ENCODE results near the gene TRAK2. TPM values are rescaled to one million over a fixed set of nuclear protein-coding genes. Genes with fewer than 3 reads are reported as not detected.

The TRAK2 gene
- total and polyA plus RNA-seq, 9 of the 15 experiments (the other 6 are each of a cell fraction or from before 2014, with no cell fraction given): 3.4 to 10.4 (median 7.3) TPM

DNA sequence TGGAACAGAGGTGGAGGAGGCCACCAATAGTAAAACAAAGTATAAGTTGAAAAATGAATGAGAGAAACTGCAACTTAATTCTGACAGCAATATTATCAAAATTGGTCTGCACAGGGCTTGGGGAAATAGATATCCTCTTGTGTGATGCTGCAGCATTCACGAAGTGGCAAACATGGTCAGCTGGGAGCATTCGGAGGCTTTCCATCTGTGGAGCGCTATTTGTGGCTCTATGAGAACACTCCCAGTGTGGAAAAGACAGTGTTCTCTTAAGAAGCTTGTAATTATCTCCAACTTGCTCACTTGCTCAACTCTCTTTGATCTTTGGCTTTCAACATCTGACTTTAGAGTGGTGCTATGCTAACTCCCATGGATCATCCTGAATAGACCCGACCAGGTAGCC lies 91.0 kb downstream of the TRAK2 start (continued):
- TF ChIP-seq CHD1 (IDR thresholded peaks at IDR 0.05; ENCODE audit: low read length) (no peak), MCM2 (IDR thresholded peaks at IDR 0.05; ENCODE audit: low read depth) (no peak), ZNF583 (CRISPR knock-in tag; IDR thresholded peaks at IDR 0.05) (no peak), HNRNPL (IDR thresholded peaks at IDR 0.05; ENCODE audit: low read depth, low read length) (no peak), TAF15 (IDR thresholded peaks at IDR 0.05; ENCODE audit: low read depth, low read length) (no peak), SAP30 (IDR thresholded peaks at IDR 0.05; ENCODE audit: borderline replicate concordance, insufficient read depth, low read depth, low read length, poor library complexity, severe bottlenecking) (no peak), BDP1 (IDR thresholded peaks at IDR 0.05; ENCODE audit: insufficient read depth, insufficient read length) (no peak)
- TF ChIP-seq, protein P1, sequence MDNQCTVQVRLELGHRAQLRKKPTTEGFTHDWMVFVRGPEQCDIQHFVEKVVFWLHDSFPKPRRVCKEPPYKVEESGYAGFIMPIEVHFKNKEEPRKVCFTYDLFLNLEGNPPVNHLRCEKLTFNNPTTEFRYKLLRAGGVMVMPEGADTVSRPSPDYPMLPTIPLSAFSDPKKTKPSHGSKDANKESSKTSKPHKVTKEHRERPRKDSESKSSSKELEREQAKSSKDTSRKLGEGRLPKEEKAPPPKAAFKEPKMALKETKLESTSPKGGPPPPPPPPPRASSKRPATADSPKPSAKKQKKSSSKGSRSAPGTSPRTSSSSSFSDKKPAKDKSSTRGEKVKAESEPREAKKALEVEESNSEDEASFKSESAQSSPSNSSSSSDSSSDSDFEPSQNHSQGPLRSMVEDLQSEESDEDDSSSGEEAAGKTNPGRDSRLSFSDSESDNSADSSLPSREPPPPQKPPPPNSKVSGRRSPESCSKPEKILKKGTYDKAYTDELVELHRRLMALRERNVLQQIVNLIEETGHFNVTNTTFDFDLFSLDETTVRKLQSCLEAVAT (IDR thresholded peaks at IDR 0.05): no peak
- TF ChIP-seq, protein P2, sequence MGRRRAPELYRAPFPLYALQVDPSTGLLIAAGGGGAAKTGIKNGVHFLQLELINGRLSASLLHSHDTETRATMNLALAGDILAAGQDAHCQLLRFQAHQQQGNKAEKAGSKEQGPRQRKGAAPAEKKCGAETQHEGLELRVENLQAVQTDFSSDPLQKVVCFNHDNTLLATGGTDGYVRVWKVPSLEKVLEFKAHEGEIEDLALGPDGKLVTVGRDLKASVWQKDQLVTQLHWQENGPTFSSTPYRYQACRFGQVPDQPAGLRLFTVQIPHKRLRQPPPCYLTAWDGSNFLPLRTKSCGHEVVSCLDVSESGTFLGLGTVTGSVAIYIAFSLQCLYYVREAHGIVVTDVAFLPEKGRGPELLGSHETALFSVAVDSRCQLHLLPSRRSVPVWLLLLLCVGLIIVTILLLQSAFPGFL (CRISPR knock-in tag; IDR thresholded peaks at IDR 0.05): no peak

DNA sequence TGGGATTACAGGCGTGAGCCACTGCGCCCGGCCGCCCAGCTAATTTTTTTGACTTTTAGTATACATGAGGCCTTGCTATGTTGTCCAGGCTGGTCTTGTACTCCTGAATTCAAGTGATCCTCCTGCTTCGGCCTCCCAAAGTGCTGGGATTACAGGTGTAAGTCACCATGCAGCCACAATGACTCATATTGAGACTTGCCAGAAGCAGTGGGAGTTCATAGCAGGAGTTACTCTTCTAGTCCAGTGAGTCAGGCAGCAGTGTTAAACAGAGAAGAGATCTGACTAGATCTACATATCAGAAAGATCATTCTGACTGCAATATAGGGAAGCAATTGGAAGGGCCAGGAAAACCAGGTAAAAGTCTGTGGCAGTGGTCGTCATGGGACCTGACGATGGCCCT lies 92.6 kb downstream of the TRAK2 start:
- H3K79me2 ChIP-seq (ENCODE audit: control insufficient read depth, insufficient read depth, low read length): no peaks in the 10 kb centered on the region
- H3K4me1 ChIP-seq (replicated peaks in 1 of 2; ENCODE audit: control insufficient read depth in 2 of 2, insufficient read depth in 2 of 2, low read length in 2 of 2): no peaks in the 10 kb centered on the region
- peak in 1 of 4 experiments; percentile 22 for DNase-seq (ENCODE audit: extremely low read depth in 1 of 4, low spot score in 3 of 4)
- FAIRE-seq: no peak
- H3K27ac ChIP-seq (ENCODE audit: extremely low read depth, low read depth, low read length): no peak overlapping the region
- no peaks in the 10 kb centered on the region for H3K9me1 ChIP-seq (ENCODE audit: control insufficient read depth, insufficient read depth, low read length)
- H3K4me3 ChIP-seq: no peak overlapping the region
- ATAC-seq: no peak
- in situ Hi-C loops (cut with MboI): loop anchor here (25.0 kb wide), 1 partner anchor 446 kb away; no protein-coding TSS in a partner anchor
- POLR2A ChIA-PET: no interaction called here
- no peaks in the 10 kb centered on the region for H3K36me3 ChIP-seq (ENCODE audit: control insufficient read depth, insufficient read depth, low read length)
- CTCF ChIA-PET (ENCODE audit: low intra/inter-chr PET ratio): no interaction called here
- intact Hi-C loops (cut with micrococcal nuclease): no loop called here
- WGBS (ENCODE audit: insufficient coverage, low coverage, missing lambda C conversion rate): 79% methylated on average over 6 of the region's 7 CpGs
- no peak overlapping the region for H2AFZ ChIP-seq (ENCODE audit: low read depth, low read length)
- no TSS peak for BruUV-seq (replicated peaks)
- H3K4me2 ChIP-seq (ENCODE audit: insufficient read depth, low read length): no peak overlapping the region
- no peak overlapping the region for H3K9ac ChIP-seq (ENCODE audit: insufficient read depth in 1 of 2, low read depth in 2 of 2, low read length in 2 of 2)
- no peaks in the 10 kb centered on the region for H3K9me3 ChIP-seq (replicated peaks; ENCODE audit: control insufficient read depth, insufficient read depth, low read depth, low read length)
- H3K27me3 ChIP-seq (ENCODE audit: control insufficient read depth in 2 of 2, insufficient read depth in 2 of 2, low read length in 2 of 2): no peaks in the 10 kb centered on the region
- no peaks in the 10 kb centered on the region for H4K20me1 ChIP-seq (replicated peaks; ENCODE audit: control insufficient read depth, insufficient read depth, low read length)
- TF ChIP-seq TAF7 (tag; IDR thresholded peaks at IDR 0.05) (no peak), ZNF134 (CRISPR knock-in tag; conservative IDR thresholded peaks at IDR 0.05) (no peak), STAT5A (IDR thresholded peaks at IDR 0.05; ENCODE audit: borderline replicate concordance, low read length) (no peak), JUN (IDR thresholded peaks at IDR 0.05; ENCODE audit: borderline replicate concordance, low read depth, low read length) (peak; percentile 84; the same call in 1 of the 2 replicates), JUN (CRISPR knock-in tag; IDR thresholded peaks at IDR 0.05; ENCODE audit: borderline replicate concordance) (no peak), JUND (IDR thresholded peaks at IDR 0.05; ENCODE audit: borderline replicate concordance, low read depth, low read length) (peak; percentile 73), JUND (tag; IDR thresholded peaks at IDR 0.05; ENCODE audit: borderline replicate concordance, low read depth, low read length) (peak; percentile 51; the same call in 1 of the 3 replicates), KDM1A (IDR thresholded peaks at IDR 0.05) (0 out of 4 replicates have a peak, but pooled peaks of 1 of the 2 experiments have one; percentile 17)
- TF ChIP-seq, protein P3, sequence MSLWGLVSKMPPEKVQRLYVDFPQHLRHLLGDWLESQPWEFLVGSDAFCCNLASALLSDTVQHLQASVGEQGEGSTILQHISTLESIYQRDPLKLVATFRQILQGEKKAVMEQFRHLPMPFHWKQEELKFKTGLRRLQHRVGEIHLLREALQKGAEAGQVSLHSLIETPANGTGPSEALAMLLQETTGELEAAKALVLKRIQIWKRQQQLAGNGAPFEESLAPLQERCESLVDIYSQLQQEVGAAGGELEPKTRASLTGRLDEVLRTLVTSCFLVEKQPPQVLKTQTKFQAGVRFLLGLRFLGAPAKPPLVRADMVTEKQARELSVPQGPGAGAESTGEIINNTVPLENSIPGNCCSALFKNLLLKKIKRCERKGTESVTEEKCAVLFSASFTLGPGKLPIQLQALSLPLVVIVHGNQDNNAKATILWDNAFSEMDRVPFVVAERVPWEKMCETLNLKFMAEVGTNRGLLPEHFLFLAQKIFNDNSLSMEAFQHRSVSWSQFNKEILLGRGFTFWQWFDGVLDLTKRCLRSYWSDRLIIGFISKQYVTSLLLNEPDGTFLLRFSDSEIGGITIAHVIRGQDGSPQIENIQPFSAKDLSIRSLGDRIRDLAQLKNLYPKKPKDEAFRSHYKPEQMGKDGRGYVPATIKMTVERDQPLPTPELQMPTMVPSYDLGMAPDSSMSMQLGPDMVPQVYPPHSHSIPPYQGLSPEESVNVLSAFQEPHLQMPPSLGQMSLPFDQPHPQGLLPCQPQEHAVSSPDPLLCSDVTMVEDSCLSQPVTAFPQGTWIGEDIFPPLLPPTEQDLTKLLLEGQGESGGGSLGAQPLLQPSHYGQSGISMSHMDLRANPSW (CRISPR knock-in tag; IDR thresholded peaks at IDR 0.05): no peak

All from K562 (cell line).